NB4 (cell line): ENCODE data around the gene BMPR2.
"Not testable (repeated sequence)": the region's sequence is repeated elsewhere in the genome, so short reads cannot be mapped to it uniquely, and the experiment has no call there.

ENCODE experiments used
- DNase-seq: peaks from one replicate; pipeline ENCODE4 v3.0.0; 2010; ENCODE audit warnings: low read depth
- H3K4me3 ChIP-seq: one replicate; pipeline ENCODE4 v1.5.1; 2011; ENCODE audit warnings: mild to moderate bottlenecking, low read depth, low read length, moderate library complexity
- MYC ChIP-seq: IDR thresholded peaks from 2 replicates; pipeline ENCODE4 v1.6.1; 2011; ENCODE audit warnings: low read depth, low read length
- POLR2A ChIP-seq: IDR thresholded peaks from 2 replicates; pipeline ENCODE4 v1.6.1; 2011; ENCODE audit warnings: mild to moderate bottlenecking; ENCODE audit not compliant: insufficient read length; ENCODE audit errors: extremely low read depth
- TF ChIP-seq, protein P1 (sequence below): IDR thresholded peaks from one replicate; pipeline ENCODE4 v1.5.1; 2012; ENCODE audit warnings: low read depth, low read length
- TF ChIP-seq, protein P2 (sequence below): IDR thresholded peaks from 2 replicates; pipeline ENCODE4 v1.6.1; 2011; ENCODE audit warnings: low read depth, low read length

Gene BMPR2

DNA sequence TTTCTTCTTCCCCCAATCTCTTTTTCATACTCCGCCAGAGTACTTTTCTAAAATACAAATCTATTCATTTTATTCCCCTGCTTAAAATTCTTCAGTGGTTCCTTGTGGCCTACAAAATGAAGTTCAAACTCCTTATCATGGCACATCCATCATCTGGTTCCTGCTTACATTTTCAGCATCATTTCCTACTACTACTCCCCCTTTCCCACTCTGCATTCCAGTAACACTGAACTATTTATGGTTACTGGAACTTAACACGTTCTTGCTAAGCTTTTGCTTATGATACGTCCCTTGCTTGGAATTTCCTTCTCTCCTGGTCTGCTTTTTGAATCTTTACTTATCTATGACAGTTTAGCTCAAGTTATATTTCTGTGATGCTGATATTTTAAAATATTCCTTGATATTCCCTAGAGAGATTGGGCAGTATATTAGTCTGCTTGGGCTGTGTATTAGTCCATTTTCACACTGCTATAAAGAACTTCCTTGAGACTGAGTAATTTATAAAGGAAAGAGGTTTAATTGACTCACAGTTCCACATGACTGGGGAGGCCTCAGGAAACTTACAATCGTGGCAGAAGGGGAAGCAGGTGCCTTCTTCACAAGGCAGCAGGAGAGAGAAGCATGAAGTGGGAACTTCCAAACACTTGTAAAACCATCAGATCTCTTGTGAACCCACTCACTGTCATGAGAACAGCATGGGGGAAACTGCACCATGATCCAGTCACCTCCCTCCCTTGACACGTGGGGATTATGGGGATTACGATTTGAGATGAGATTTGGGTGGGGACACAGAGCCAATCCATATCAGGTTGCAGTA is 53.2 kb downstream of the BMPR2 start:
- no peak for DNase-seq
- no peak overlapping the region for H3K4me3 ChIP-seq
- no peak for TF ChIP-seq POLR2A
- TF ChIP-seq, protein P1, sequence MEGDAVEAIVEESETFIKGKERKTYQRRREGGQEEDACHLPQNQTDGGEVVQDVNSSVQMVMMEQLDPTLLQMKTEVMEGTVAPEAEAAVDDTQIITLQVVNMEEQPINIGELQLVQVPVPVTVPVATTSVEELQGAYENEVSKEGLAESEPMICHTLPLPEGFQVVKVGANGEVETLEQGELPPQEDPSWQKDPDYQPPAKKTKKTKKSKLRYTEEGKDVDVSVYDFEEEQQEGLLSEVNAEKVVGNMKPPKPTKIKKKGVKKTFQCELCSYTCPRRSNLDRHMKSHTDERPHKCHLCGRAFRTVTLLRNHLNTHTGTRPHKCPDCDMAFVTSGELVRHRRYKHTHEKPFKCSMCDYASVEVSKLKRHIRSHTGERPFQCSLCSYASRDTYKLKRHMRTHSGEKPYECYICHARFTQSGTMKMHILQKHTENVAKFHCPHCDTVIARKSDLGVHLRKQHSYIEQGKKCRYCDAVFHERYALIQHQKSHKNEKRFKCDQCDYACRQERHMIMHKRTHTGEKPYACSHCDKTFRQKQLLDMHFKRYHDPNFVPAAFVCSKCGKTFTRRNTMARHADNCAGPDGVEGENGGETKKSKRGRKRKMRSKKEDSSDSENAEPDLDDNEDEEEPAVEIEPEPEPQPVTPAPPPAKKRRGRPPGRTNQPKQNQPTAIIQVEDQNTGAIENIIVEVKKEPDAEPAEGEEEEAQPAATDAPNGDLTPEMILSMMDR: no peak
- no peak for TF ChIP-seq MYC
- TF ChIP-seq, protein P2, sequence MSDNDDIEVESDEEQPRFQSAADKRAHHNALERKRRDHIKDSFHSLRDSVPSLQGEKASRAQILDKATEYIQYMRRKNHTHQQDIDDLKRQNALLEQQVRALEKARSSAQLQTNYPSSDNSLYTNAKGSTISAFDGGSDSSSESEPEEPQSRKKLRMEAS: no peak

GRCh38 chr2:202432776-202433175 is 56.6 kb downstream of the BMPR2 start:
- no peak overlapping the region for H3K4me3 ChIP-seq
- TF ChIP-seq, protein P2: no peak
- no peak for TF ChIP-seq POLR2A
- DNase-seq: no peak

GRCh38 chr2:202434472-202434871 is 58.3 kb downstream of the BMPR2 start:
- TF ChIP-seq, protein P2: no peak
- TF ChIP-seq MYC: no peak
- TF ChIP-seq, protein P1: no peak
- TF ChIP-seq POLR2A: no peak
- no peak for DNase-seq
- H3K4me3 ChIP-seq: no peak overlapping the region

DNA sequence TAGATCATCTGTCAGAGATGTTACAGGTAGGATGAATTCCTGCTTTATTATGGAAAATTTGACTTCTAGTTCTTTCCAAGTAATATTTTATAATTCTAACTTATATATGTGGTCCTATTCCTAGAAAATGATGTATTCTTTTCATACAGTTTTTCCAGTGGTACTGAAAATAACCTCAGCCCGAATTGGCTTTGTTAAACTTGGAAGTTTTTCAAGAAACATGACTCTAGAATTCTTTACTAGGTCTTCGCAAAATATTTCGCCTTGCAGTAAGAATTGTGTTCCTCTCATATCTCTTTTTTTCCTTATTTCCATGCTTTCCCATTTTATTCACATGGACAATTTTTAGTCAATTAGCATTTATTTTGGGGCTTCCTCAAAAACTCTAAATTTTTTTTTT is 60.5 kb downstream of the BMPR2 start:
- no peak for DNase-seq
- H3K4me3 ChIP-seq: no peak overlapping the region
- TF ChIP-seq POLR2A (no peak), MYC (no peak)
- TF ChIP-seq, protein P1: no peak
- TF ChIP-seq, protein P2: no peak

DNA sequence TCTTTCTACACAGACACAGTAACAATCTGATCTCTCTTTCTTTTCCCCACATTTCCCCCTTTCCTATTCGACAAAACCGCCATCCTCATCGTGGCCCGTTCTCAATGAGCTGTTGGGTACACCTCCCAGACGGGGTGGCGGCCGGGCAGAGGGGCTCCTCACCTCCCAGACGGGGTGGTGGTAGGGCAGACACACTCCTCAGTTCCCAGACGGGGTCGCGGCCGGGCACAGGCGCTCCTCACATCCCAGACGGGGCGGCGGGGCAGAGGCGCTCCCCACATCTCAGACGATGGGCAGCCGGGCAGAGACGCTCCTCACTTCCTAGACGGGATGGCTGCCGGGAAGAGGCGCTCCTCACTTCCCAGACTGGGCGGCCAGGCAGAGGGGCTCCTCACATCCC is 64.0 kb downstream of the BMPR2 start:
- not testable (repeated sequence) for DNase-seq, H3K4me3 ChIP-seq

- DNase-seq: no peak
- H3K4me3 ChIP-seq: no peak overlapping the region
- TF ChIP-seq POLR2A: no peak
- TF ChIP-seq, protein P2: no peak
- TF ChIP-seq, protein P1: no peak
- TF ChIP-seq MYC: no peak
Measured at GRCh38 chr2:202442882-202443281, 66.8 kb downstream of the BMPR2 start.

DNA sequence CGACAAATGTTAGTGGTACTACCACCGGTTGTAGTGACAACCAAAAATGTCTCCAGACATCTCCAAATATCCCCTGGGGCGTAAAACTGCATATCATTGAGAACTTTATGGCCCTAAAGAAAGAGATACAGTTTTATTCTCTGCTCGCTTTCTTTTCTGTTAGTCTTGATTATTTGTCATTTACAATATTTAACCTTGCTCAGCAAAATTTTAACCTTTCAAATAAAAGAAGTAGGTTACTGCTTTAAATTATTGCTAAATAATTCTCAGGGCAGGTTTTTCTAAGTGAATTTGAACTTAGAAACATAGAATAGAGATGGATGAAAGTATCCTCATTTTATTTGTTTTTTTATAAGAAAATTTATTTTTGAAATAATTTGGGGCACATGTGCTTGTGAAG is 67.9 kb downstream of the BMPR2 start:
- no peak for TF ChIP-seq POLR2A
- no peak for DNase-seq
- no peak overlapping the region for H3K4me3 ChIP-seq
